ENCODE measurements around the gene SNTG2.

- TF ChIP-seq CTCF (IDR thresholded peaks at IDR 0.05) (no peak), POLR2A (IDR thresholded peaks at IDR 0.05) (no peak), POLR2AphosphoS5 (IDR thresholded peaks at IDR 0.05) (no peak)
These were observed 13.1 kb upstream of the SNTG2 start for GRCh38 chr2:937530-937929.
